RWPE1 (cell line): ENCODE data around the gene ANKRD13C.
"Not testable (repeated sequence)": the region's sequence is repeated elsewhere in the genome, so short reads cannot be mapped to it uniquely, and the experiment has no call there.

Source experiments
- CTCF ChIA-PET: fragments of 350-600 bp; sonication (Branson Sonifier 250); formaldehyde crosslinking; extraction: SDS; loops from one replicate; lab custom pipeline; 2021; lab: Yijun Ruan, JAX
- POLR2A ChIA-PET: fragments of 400-600 bp; formaldehyde crosslinking; extraction: SDS; loops from one replicate; lab custom pipeline; 2020; ENCODE audit warnings: antibody characterized with exemption; ENCODE audit not compliant: low non-redundant PET; lab: Yijun Ruan, JAX
- DNase-seq: peaks from one replicate; pipeline ENCODE4 v3.0.0; 2012; ENCODE audit warnings: low spot score
- H3K27ac ChIP-seq: fragments of 450-650 bp; 2 replicates; pipeline ENCODE4 v1.5.1; 2017
- CTCF ChIP-seq: fragments of 450-650 bp; conservative IDR thresholded peaks from 2 replicates; pipeline ENCODE4 v1.5.1; 2017; ENCODE audit warnings: low read depth, mild to moderate bottlenecking

Gene ANKRD13C

GRCh38 chr1:70348399-70349165, 5.9 kb downstream of the ANKRD13C start:
- no peak overlapping the region for H3K27ac ChIP-seq
- TF ChIP-seq CTCF, result no peak
- DNase-seq, result no peak
- ChIA-PET POLR2A (no interaction called here), CTCF (interaction anchor here (0.5 kb wide), 1 partner anchor 314 kb away, joined by 3 read pairs; no protein-coding TSS in a partner anchor)

GRCh38 chr1:70339644-70340043, 14.9 kb downstream of the ANKRD13C start:
- H3K27ac ChIP-seq, DNase-seq, CTCF ChIA-PET, POLR2A ChIA-PET: not testable (repeated sequence)

- DNase-seq, result no peak
- no peak for TF ChIP-seq CTCF
- ChIA-PET CTCF (interaction anchor here (0.6 kb wide), 1 partner anchor 68 kb away, joined by 5 read pairs; no protein-coding TSS in a partner anchor), POLR2A (no interaction called here)
- no peak overlapping the region for H3K27ac ChIP-seq
These were observed 18.5 kb downstream of the ANKRD13C start for GRCh38 chr1:70336050-70336449.

- ChIA-PET CTCF (no interaction called here), POLR2A (no interaction called here)
- H3K27ac ChIP-seq, result no peak overlapping the region
- DNase-seq, result no peak
- TF ChIP-seq CTCF, result no peak
These were observed 20.1 kb downstream of the ANKRD13C start for GRCh38 chr1:70334436-70334835.

GRCh38 chr1:70333245-70333644, 21.3 kb downstream of the ANKRD13C start:
- POLR2A ChIA-PET, result no interaction called here

GRCh38 chr1:70331962-70332361, 22.6 kb downstream of the ANKRD13C start:
- DNase-seq, result peak; percentile 42
- ChIA-PET POLR2A (no interaction called here), CTCF (no interaction called here)
- no peak overlapping the region for H3K27ac ChIP-seq
- TF ChIP-seq CTCF, result no peak

More at GRCh38 chr1:70333245-70333644, 21.3 kb downstream of the ANKRD13C start:
- CTCF ChIA-PET, result no interaction called here
- DNase-seq, result no peak
- TF ChIP-seq CTCF, result no peak
- no peak overlapping the region for H3K27ac ChIP-seq
